Stimulated activated CD4-positive, alpha-beta T cell treated with anti-CD3 and anti-CD28 coated beads, TNF-alpha, amount 100 ng/mL, for 4 hours (primary cell): ENCODE results near the gene MSI2.

Source experiments
- DNase-seq, 3 experiments: peaks; one replicate each; pipeline ENCODE4 v3.0.0-alpha.2; 2020; ENCODE audit warnings: low read depth in 3 of 3

Gene MSI2

GRCh38 chr17:57342963-57343589 lies 86.8 kb downstream of the MSI2 start:
- DNase-seq = no peak

- no peak for DNase-seq
These were observed 87.4 kb downstream of the MSI2 start for GRCh38 chr17:57343717-57344116.

GRCh38 chr17:57344261-57344660 lies 87.9 kb downstream of the MSI2 start:
- DNase-seq = no peak

- no peak for DNase-seq
These were observed 93.4 kb downstream of the MSI2 start for GRCh38 chr17:57349541-57350247.

GRCh38 chr17:57350266-57350665 lies 93.9 kb downstream of the MSI2 start:
- DNase-seq = no peak

- no peak for DNase-seq
These were observed 96.4 kb downstream of the MSI2 start for GRCh38 chr17:57352665-57353175.

GRCh38 chr17:57354673-57355072 lies 98.3 kb downstream of the MSI2 start:
- DNase-seq = no peak

GRCh38 chr17:57355090-57355859 lies 99.0 kb downstream of the MSI2 start:
- DNase-seq = no peak

- no peak for DNase-seq
These were observed 99.9 kb downstream of the MSI2 start for GRCh38 chr17:57356153-57356718.

GRCh38 chr17:57356719-57357391 lies 100.5 kb downstream of the MSI2 start:
- no peak for DNase-seq

- DNase-seq = no peak
These were observed 101.1 kb downstream of the MSI2 start for GRCh38 chr17:57357392-57357784.

- no peak for DNase-seq
These were observed 101.6 kb downstream of the MSI2 start for GRCh38 chr17:57357830-57358430.

- DNase-seq = no peak
These were observed 103.9 kb downstream of the MSI2 start for GRCh38 chr17:57360266-57360665.

GRCh38 chr17:57362797-57363556 lies 106.7 kb downstream of the MSI2 start:
- DNase-seq = no peak

GRCh38 chr17:57363580-57363979 lies 107.3 kb downstream of the MSI2 start:
- no peak for DNase-seq

GRCh38 chr17:57363998-57364643 lies 107.8 kb downstream of the MSI2 start:
- no peak for DNase-seq

GRCh38 chr17:57365420-57365819 lies 109.1 kb downstream of the MSI2 start:
- DNase-seq = no peak

- no peak for DNase-seq
These were observed 109.8 kb downstream of the MSI2 start for GRCh38 chr17:57366177-57366557.

- DNase-seq = no peak
These were observed 110.4 kb downstream of the MSI2 start for GRCh38 chr17:57366558-57367351.
